Endometrial microvascular endothelial cells (primary cell): Measurements from ENCODE around the gene MTA2. TPM values are rescaled to one million over a fixed set of nuclear protein-coding genes. Genes with fewer than 3 reads are reported as not detected.
"Not testable (repeated sequence)": the region's sequence is repeated elsewhere in the genome, so short reads cannot be mapped to it uniquely, and the experiment has no call there.

Source experiments
- in situ Hi-C: cut with HindIII; loops from 2 replicates; pipeline ENCODE4 v1.10.0; 2017; ENCODE audit warnings: low sequenced_read_pairs, low pct_unique_long_range_greater_than_20kb; ENCODE audit errors: inconsistent ontology term
- total RNA-seq: library from RNA; depleted of rRNA; stranded (reverse); fragments of >200 nt; gene quantifications from one replicate; pipeline ENCODE4 v1.2.3, GENCODE V29; 2015; ENCODE audit errors: inconsistent ontology term

The MTA2 gene
- 195 TPM for total RNA-seq

- in situ Hi-C loops = no loop called here
These were observed at the start of gene MTA2 for GRCh38 chr11:62601372-62602140. Gene MTA2 (minus strand): TSS chr11:62601865. CDS start chr11:62601450, 415 bp downstream.

DNA sequence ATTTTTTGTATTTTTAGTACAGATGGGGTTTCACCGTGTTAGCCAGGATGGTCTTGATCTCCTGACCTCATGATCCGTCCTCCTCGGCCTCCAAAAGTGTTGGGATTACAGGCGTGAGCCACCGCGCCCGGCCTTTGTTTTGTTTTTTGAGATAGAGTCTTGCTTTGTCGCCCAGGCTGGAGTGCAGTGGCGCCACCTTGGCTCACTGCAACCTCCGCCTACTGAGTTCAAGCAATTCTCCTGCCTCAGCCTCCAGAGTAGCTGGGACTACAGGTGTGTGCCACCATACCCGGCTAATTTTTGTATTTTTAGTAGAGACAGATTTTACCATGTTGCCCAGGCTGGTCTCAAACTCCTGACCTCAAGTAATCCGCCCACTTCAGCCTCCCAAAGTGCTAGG lies 48.6 kb upstream of the MTA2 start:
- in situ Hi-C loops = loop anchor here (25.0 kb wide), 1 partner anchor 88 kb away; the partner anchor contains the start of gene EEF1G

GRCh38 chr11:62649486-62649885 lies 47.8 kb upstream of the MTA2 start:
- in situ Hi-C loops = no loop called here

DNA sequence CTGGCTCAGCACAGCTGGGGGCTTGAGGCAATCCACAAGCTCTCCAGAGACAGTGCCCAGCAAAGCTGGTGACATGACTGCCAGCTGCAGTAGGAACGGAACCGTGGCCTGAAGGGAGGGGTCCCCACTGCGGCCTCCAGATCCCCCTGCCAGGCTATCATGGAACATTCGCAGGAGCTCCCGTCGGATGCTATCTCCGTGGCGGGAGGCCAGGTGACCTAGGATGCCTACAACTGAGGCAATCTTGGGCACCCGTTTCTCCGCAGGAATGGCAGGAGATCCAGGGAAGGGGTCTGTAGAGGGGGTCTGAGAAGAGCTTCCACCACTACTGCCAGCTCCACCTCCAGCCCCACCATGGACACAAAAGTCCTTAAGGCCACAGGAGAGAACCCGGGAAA lies 47.3 kb upstream of the MTA2 start:
- in situ Hi-C loops = no loop called here

DNA sequence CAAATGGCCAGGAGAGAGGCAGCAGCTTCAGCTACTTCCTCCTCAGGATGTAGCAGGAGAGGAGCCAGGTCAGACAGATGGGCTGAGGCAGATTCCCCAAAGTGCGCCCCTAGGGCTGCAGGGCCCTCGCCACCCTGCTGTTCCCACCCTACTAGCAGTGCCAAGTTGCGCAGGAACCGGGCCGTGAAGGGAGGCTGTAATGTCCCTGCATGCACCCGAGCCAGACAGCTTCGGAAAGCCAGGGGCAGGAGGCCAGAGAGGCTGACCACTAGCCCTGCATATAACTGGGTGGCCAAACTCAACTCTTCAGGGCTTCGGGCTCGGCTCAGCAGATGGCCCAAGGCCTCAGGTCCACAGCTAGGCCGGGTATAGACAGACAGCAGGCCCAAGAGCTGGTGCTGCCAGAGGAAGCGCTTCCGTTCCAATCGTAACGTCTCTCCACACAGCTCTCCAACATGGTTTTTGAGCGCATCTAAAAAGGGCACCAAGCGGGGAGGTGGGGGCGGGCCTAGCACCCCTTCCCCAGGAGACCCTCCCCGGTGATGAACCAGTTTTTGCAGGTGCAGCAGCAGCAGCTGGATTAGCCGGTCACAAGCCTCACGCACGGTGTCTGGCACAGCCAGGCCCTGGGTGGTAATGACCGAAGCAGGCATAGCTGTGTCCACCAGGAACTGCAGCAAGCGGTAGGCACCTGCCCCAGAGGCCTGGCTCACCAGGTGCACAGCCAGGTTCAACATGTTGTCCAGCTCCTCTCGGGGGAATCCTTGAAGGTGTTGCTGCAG lies 46.7 kb upstream of the MTA2 start:
- in situ Hi-C loops = no loop called here

DNA sequence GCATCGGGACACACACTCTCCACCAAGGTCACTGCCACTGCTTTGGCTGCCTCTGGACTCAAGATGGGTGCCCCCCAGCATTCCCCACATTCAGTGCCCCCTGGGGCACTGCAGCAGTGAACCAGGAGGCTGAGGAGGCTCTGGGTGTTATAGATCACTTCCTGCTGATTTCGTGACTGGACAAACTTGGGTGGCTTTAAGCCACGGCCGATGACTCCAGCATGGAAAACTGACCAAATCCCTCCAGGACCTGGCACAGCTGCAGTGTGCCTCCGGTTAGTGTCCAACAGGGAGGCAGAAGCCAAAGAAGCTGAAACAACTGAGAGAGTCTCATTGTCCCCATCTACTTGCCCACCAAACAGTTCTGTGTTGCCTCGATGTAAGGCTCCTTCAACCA lies 45.9 kb upstream of the MTA2 start:
- in situ Hi-C loops = no loop called here

DNA sequence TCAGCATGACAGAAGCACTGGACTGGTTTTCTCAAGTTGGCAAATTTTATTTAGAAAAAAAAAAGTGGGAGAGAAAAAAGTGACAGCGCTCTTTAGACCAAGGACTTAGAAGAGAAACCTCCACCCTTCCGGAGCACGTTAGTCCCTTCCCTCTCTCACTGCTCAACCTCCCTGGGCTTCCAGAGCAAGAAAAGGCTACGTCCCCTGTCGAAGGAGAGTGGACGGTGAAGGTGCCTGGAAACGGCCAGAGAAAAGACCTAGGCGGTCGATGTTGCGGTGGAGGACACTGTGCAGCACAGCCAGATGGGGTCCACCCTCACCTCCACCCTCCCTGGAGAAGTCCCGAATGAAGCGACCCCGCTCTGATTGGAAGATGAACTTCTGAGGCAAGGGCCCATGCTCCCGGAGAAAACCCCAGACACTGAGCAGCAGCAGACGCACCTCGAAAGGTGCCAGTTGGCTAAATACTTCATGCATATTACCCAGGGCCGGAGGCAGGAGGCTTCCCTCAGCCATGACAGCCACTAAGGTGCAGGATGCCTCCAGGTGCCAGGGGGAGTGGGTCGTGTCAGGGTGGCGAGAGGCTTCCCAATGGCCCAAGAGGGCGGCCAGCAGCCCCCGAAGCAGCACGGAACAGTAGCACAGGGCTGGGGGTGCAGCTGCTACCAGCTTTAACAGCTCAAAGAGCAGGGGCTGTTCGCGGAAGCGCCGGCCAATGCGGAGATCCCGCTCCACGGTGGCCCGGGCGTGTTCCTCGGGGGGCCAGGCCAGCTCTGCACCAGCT lies 45.4 kb upstream of the MTA2 start:
- in situ Hi-C loops = no loop called here

DNA sequence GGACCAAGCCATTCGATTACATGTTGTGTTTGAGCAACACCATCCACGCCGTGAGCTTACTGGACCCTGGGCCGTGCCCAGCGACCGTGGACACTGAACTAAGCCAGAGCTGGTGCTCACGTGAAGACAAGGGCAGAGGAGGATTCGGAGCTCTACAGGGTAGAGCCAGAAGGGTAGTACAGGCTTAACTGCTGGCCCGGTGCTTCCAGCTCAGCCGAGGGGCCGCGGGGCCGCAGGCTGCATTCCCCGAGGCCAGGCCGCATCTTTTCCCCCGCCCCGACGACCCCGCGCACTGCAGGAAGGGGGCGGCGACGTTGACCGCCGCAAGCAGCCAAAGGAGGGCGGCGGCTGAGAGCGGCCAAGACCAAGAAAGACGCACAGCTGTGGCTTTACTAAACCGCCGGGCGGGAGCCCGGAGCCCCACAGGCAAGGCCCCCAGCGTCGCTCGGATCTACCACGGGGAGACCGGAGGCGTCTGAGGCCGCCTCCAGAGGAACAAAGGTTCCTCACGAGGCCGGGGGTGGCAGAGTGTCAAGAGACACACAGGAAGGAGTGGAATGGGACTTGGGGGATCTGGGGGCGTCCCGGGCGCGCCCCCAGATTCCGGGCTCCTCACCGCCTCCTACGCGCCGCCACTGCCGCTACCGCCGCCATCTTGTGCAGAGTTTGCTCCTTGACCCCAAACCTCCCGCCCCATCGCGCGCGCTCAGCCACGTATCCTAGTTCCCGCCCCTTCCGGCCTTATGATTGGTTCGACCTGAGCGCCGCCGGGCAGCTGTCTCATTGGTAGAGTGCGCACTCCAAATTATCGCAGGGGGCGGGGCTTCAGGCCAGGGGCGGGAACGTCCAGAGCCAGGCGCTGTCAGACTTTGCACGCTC lies 44.5 kb upstream of the MTA2 start, which contains the start of gene GANAB:
Gene GANAB (minus strand): TSS at position 668 of the 879 bp plus-strand sequence. CDS start 14 bp downstream, at position 654.
- in situ Hi-C loops = no loop called here

GRCh38 chr11:62645671-62645945 lies 43.9 kb upstream of the MTA2 start:
- in situ Hi-C loops = no loop called here

DNA sequence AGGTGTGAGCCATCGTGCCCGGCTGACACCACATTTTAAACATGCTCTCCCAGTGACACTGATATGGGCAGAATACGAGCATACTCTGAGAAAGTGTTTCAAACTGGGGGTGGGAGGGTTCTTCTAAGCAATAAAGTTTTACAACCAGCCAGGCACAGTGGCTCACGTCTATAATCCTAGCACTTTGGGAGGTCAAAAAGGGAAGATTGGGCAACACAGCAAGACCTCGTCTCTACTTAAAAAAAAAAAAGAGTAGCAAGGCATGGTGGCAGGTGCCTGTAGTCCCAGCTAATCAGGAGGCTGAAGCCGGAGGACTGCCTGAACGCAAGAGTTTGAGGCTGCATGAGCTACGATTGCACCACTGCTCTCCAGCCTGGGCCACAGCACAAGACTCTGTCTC lies 42.6 kb upstream of the MTA2 start:
- in situ Hi-C loops = no loop called here

DNA sequence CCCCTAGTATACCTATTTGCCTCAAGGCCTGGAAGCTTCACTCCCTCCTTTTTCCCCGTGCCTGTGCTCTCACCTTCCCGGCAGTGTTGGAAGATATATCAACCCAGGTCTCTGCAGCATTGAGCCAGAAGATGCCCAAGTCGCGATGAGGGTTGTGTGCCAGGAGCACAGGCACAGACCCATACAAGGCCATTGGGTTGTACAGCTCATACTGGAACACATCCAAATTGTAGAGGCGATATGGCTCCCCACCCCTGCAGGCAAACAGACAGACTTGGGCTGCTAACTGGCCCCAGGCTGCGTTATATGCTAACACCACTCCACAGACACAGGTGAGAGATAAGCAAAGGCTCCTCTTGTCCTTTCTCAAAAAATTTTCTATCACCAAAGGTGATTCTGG lies 30.8 kb upstream of the MTA2 start:
- in situ Hi-C loops = loop anchor here (10.0 kb wide), 1 partner anchor 62 kb away; no protein-coding TSS in a partner anchor

- in situ Hi-C loops = no loop called here
These were observed 26.0 kb upstream of the MTA2 start for GRCh38 chr11:62627713-62628112.

DNA sequence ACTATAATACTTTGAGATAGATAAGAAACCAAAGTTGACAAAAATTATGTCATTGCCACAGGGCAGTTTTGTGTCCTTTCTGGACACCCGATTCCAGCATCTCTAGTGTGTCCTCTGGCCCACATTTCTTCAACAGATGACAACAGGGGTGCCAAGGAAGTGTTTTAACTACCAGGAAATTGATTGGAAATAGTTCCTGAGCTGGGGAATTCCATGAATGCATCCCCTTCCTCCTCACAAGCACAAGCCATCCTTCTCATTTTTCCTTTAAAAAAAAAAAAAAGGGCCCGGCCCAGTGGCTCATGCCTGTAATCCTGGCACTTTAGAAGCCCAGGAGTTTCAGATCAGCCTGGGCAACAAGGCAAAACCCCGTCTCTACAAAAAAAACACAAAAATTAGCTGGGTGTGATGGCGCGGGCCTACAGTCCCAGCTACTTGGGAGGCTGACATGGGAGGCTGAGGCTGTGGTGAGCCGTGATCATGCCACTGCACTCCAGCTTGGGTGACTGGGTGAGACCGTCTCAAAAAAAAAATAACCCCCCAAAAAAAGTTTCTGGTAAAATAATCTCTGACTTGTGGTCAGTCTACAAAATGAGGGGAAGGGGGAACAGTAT lies 20.9 kb upstream of the MTA2 start:
- in situ Hi-C loops = no loop called here

DNA sequence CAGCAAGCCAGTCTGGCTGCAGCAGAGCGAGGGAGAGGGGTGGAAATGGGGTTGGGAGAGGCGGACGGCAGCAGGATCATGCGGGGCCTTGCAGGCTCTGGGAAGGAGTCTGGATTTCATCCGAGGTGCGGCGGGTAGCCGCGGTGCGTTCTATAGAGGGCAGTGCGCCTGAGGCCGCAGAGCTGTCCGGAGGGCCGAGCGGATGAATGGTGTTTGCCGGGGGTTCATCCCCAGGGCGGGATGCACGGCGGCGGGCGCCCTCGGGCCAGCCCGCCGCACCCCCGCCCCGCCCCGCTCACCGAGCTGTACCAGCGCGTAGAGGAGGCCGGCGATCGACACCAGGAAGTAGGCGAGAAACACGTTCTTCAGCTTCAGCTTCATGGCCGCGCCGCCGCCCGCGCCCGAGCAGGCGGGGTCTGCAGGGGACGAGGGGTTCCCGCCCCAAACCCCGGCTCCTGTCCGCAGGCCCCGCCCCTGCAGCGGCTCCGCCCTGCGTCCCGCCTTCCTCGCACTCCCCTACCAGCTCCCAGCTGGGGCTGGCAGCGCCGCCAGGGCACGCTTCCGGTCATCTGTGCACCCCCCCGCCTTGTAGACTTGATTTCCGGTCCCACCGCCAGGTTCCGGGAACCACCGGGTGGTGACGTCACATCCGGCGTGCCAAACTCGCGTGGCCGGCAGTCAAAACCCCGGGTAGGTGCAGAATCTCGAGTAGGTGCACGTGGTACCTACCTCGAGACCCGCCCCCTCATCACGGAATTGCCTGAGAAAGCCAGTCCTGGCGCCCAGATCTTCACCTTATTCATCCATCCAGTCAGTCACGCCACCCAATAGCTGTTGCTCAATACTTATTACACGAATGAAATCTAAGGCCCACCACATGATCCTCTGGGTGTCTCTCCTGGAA lies 20.2 kb upstream of the MTA2 start, which contains the start of gene B3GAT3:
Gene B3GAT3 (minus strand): TSS at position 420 of the 904 bp plus-strand sequence. CDS start 39 bp downstream, at position 381.
- in situ Hi-C loops = no loop called here

GRCh38 chr11:62621027-62621566 lies 19.4 kb upstream of the MTA2 start:
- in situ Hi-C loops = no loop called here

- in situ Hi-C loops = not testable (repeated sequence)
These were observed 15.3 kb upstream of the MTA2 start for GRCh38 chr11:62616957-62617356.

GRCh38 chr11:62615521-62615920 lies 13.9 kb upstream of the MTA2 start:
- in situ Hi-C loops = no loop called here
